GM13977 (cell line): Measurements from ENCODE around the gene FOXN3.

Source experiments
- DNase-seq: peaks from one replicate; pipeline ENCODE4 v3.0.0; 2012; ENCODE audit warnings: low spot score
- CTCF ChIP-seq: IDR thresholded peaks from 2 replicates; pipeline ENCODE4 v1.5.1; 2012; ENCODE audit warnings: mild to moderate bottlenecking, control low read depth; ENCODE audit not compliant: insufficient read depth; ENCODE audit errors: extremely low read depth, missing control alignments
- in situ Hi-C: fragments of 300-500 bp; cut with MboI; formaldehyde crosslinking; loops from one replicate; pipeline ENCODE4 v1.12.0; 2022; ENCODE audit warnings: low sequenced_read_pairs, low pct_unique_long_range_greater_than_20kb, mixed read lengths, inconsistent platforms; ENCODE audit not compliant: unreplicated experiment

The FOXN3 gene

GRCh38 chr14:89368490-89369477, 48.2 kb downstream of the FOXN3 start:
- no peak for DNase-seq
- TF ChIP-seq CTCF, result no peak
- in situ Hi-C loops, result no loop called here

- in situ Hi-C loops, result no loop called here
- DNase-seq, result no peak
- no peak for TF ChIP-seq CTCF
Measured at GRCh38 chr14:89367779-89368120, 49.3 kb downstream of the FOXN3 start.

- in situ Hi-C loops, result no loop called here
- no peak for DNase-seq
- TF ChIP-seq CTCF, result no peak
Measured at GRCh38 chr14:89366864-89367778, 49.9 kb downstream of the FOXN3 start.

GRCh38 chr14:89365061-89365801, 51.8 kb downstream of the FOXN3 start:
- TF ChIP-seq CTCF, result no peak
- in situ Hi-C loops, result no loop called here
- peak; percentile 73 for DNase-seq

- TF ChIP-seq CTCF, result no peak
- in situ Hi-C loops, result no loop called here
- no peak for DNase-seq
Measured at GRCh38 chr14:89364316-89364715, 52.7 kb downstream of the FOXN3 start.

GRCh38 chr14:89360277-89360676, 56.8 kb downstream of the FOXN3 start:
- in situ Hi-C loops, result no loop called here
- no peak for DNase-seq
- no peak for TF ChIP-seq CTCF
